GM18909 (cell line): ENCODE data around the gene EPPIN.
"Not testable (repeated sequence)": the region's sequence is repeated elsewhere in the genome, so short reads cannot be mapped to it uniquely, and the experiment has no call there.

ENCODE experiments used
- ATAC-seq: cut with Tn5 transposase; IDR thresholded peaks from one replicate; pipeline ENCODE4 v1.9.1; 2021; ENCODE audit warnings: mild to moderate bottlenecking; ENCODE audit not compliant: unreplicated experiment, poor library complexity

Gene EPPIN

DNA sequence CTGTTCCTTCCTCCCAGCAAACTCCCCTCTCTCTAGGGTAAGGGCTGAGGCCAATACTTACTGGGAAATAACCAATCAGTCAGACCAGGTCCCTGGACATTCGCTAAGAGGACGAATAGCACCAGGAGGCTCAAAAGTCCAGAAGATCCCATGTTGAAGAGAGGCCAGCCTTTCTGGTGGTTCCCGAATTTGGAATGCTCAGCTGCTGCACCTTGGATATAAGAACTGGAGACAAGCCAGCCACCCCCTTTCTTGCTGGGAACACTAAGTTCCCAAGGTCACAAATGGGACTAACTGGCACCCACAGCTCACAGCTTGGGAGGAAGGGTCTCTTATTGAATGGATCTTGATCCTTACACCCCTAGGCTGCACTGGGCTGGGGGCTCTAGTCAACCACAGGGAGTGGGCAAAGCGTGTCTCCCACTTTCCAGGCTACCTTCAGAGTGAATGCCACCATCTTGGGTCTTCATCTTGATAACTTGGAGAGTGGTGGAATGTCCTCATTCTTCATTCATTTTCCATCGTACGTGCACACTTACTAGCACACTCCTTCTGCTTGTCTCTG lies at the start of gene EPPIN:
Gene EPPIN (minus strand): TSS at position 196 of the 565 bp plus-strand sequence. CDS start 44 bp downstream, at position 152.
- no peak for ATAC-seq

- ATAC-seq = no peak
Observed at GRCh38 chr20:45595235-45595634, 48.0 kb upstream of the EPPIN start.

DNA sequence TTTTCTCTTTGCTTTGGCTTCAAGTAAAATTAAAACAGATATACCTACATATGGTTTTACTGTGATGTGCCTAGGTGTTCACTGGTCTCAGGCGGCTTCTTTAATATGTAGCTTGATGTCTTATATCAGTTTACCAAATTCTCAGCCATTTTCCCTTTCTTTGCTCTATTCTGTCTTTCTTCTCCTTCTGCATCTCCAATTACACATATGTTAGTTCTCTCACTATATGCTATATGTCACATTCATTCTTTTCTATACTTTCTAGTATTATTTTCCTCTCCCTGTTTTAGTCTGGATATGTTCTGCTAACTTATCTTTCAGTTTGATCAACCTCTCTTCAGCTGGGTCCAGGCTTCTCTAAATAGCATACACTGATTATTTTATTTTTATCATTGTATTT lies 46.3 kb upstream of the EPPIN start:
- ATAC-seq = no peak

- ATAC-seq = peak; percentile 48
Observed at GRCh38 chr20:45592574-45593189, 45.5 kb upstream of the EPPIN start.

GRCh38 chr20:45589725-45590124 lies 42.5 kb upstream of the EPPIN start:
- ATAC-seq = no peak

GRCh38 chr20:45588800-45589199 lies 41.6 kb upstream of the EPPIN start:
- no peak for ATAC-seq

DNA sequence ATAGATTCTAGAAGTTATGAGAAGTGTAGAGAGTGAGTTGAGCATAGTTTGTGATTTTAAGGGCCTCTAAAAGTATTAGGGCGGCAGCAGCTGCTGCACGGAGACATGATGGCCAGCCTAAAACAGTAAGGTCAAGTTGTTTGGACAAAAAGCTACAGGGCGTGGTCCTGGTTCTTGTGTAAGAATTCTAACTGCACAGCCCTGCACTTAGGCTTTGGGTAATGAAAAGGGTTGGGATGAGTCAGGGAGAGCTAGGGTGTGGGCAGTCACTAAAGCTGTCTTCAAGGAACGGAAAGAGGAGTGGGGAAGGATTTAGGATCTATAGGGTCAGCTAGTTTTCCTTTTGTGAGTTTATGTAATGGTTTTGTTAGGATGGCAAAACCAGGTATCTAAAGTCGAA lies 38.8 kb upstream of the EPPIN start:
- not testable (repeated sequence) for ATAC-seq

DNA sequence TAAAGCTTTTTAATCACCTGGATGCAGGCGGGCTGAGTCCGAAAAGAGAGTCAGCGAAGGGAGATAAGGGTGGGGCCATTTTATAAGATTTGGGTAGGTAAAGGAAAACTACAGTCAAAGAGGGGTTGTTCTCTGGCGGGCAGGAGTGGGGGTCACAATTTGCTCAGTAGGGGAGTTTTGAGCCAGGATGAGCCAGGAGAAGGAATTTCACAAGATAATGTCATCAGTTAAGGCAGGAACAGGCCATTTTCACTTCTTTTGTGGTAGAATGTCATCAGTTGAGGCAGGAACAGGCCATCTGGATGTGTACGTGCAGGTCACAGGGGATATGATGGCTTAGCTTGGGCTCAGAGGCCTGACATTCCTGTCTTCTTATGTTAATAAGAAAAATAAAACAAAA lies 37.1 kb upstream of the EPPIN start:
- ATAC-seq = not testable (repeated sequence)

DNA sequence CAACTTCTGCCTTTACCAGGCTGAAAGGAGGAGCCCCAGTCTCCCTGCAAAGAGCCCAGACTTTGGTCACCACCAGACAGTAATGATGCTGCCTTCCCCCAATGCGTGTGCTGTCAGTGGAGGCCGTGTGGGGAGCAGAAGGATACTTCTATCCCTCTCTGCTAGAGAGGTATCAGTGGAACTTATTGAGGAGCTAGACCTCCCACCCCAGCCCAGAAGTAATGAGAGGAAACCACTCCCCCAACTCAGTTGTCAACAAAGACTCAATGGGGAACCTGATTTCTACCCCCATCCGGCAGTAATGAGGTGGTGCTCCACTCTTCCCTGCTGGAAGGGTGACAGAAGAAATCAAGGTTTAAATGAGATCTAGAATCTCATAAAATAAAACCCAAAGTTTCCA lies 36.3 kb upstream of the EPPIN start:
- ATAC-seq = no peak

DNA sequence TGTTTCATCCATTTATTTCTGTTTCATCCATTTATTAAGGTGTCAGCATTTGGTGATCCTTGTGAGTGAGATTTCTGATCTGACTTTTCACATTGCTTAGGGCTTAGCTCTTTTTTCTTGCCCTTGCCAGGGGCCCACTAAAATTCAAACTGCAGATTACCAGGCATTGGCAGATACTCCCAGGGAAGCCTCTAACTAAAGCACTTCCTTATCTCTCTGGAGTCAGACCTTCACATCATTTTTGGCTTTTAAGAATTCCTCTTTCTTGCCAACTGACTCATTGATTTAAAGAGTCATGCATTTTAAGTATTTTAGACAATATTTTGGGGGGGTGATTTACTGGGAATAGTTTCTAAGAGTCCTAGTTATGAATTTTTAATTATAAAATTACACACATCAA lies 34.5 kb upstream of the EPPIN start:
- ATAC-seq = no peak

DNA sequence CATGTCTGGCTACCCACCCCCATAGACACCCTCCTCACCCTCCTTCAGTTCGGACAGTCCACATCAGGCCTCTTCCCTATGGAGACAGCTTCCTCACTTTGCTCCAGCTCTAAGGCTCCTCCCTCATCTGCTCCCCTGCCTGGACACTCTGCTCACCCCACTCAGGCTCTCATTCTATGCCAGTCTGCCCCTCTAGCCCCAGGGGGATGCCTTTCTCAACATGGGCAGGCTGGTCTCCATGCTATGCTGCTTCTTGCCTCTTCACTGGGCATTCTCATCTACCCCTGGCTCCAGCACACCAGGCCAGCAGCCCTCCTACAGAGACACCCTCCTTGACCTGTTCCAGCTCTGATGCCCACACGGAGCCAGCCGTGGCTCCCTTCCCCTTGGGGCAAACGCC lies 32.0 kb upstream of the EPPIN start, which contains the start of gene WFDC8:
Gene WFDC8 (minus strand): TSS at position 101 of the 400 bp plus-strand sequence. CDS start 37 bp downstream, at position 64.
- no peak for ATAC-seq

DNA sequence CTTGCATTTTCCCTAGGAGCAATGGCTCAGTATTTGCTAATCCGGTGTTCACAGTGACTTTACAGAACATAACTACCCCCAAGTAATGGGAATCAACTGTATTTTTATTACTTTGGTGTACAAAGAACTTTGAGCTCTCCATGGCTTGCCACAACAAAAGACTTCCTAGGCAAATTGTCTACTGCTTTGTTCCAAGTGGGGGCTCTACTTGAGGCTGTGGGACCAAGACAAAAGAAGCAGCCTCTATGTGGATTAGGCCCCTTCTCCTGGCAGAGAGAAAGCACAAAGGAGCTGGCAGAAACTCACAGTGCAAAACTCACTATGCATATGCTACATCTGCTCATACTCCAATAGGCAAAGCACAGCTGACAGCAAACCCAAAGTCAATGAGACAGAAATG lies 31.0 kb upstream of the EPPIN start:
- ATAC-seq = no peak

DNA sequence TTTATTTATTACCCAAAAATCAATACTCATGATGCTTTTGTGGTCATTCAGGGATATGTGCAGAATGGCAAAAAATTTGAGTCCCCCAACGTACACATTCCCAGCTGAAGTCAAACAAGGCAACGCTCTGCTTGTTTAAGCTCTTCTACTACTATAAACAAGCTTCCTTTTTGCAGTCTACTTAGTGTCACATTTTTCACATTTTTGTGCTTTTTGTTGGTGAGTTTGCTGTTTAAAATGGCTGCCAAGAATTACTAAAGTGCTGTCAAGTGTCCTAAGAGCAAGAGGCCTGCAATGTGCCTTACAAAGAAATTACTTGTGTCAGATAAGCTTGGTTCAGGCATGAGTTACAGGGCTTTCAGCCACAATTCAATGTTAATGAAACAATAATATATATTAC lies 29.8 kb upstream of the EPPIN start:
- ATAC-seq = no peak

GRCh38 chr20:45575931-45576330 lies 28.7 kb upstream of the EPPIN start:
- no peak for ATAC-seq

- not testable (repeated sequence) for ATAC-seq
Observed at GRCh38 chr20:45569650-45570049, 22.4 kb upstream of the EPPIN start.

DNA sequence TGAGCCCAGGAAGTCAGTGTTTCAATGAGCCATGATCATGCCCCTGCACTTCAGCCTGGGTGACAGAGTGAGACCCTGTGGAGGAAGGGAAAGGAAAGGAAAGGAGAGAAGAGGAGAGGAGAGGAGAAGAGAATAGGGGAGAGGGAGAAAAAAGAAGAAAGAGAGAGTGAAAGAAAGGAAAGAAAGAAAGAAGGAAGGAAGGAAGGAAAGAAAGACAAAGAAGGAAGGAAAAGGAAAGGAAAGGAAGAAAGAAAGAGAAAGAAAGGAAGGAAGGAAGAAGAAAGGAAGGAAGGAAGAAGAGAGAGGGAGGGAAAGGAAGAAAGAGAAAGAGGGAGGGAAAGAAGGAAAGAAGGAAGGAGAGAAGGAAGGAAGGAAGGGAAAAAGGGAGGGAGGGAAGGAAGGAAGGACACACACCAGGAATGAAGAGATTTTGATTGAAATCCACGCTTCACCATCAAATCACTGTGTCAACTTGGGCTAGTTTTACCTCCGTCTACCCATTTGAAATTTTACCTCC lies 17.6 kb upstream of the EPPIN start:
- ATAC-seq = no peak

- ATAC-seq = no peak
Observed at GRCh38 chr20:45555198-45555597, 8.0 kb upstream of the EPPIN start.

GRCh38 chr20:45552456-45552855 lies 5.3 kb upstream of the EPPIN start:
- no peak for ATAC-seq

DNA sequence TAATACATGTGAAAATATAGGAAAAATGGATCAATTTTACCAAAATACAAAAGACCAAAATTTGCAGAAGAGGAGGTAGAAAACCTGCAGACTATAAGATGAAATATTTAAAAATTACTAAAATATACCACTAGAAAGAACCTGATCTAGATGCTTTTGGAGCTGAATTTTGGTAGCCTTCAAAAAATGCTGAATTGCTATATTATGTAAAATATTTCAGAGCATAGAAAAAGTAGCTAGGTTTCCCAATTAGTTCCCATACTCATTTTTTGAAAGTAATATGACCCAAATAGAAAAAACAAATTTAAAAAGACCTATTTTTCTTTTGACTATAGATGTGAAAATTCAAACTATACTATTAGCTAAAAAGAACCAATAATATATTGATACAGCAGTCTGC lies 3.6 kb upstream of the EPPIN start:
- no peak for ATAC-seq

- ATAC-seq = no peak
Observed at GRCh38 chr20:45548410-45548809, 1.2 kb upstream of the EPPIN start.

GRCh38 chr20:45545754-45546453 lies 1.3 kb downstream of the EPPIN start:
- ATAC-seq = no peak
